Measurements from ENCODE around the gene DNAH14. TPM values are rescaled to one million over a fixed set of nuclear protein-coding genes. Genes with fewer than 3 reads are reported as not detected.

The DNAH14 gene
- total and polyA plus RNA-seq, 2 of the 4 experiments (the other 2 are of a cell fraction) = 2.7 to 3.6 TPM

- no peak overlapping the region for H2BK120ac ChIP-seq (ENCODE audit: low read depth, low read length)
- dilution Hi-C loops (cut with HindIII; ENCODE audit: low sequenced_read_pairs, unreplicated experiment) = no loop called here
- no peak overlapping the region for H3K4me2 ChIP-seq (ENCODE audit: low read depth, low read length)
- peaks cover 4 to 23% of the 10 kb centered on the region in 2 experiments for H3K79me1 ChIP-seq (ENCODE audit: low read depth in 1 of 2, low read length in 2 of 2)
- no peaks in the 10 kb centered on the region; the same call in 1 of the 2 replicates for H3K4me1 ChIP-seq (ENCODE audit: control insufficient read depth, insufficient read depth, low read length)
- H2BK20ac ChIP-seq (ENCODE audit: low read depth, low read length) = no peak overlapping the region
- peaks cover 26% of the 10 kb centered on the region for H3K36me3 ChIP-seq (ENCODE audit: control insufficient read depth, insufficient read depth, low read length)
- no peak overlapping the region for H3K56ac ChIP-seq (ENCODE audit: extremely low read depth, insufficient read depth, low read length)
- no peak overlapping the region for H4K5ac ChIP-seq (ENCODE audit: low read depth, low read length)
- H4K20me1 ChIP-seq (ENCODE audit: insufficient read depth, low read length) = 0 out of 2 replicates have a peak, but pooled peaks cover 3% of the 10 kb centered on the region
- H3K4me3 ChIP-seq (ENCODE audit: insufficient read depth, low read depth, low read length) = no peak overlapping the region
- no peak overlapping the region for H3K18ac ChIP-seq (ENCODE audit: low read depth, low read length)
- H3K23ac ChIP-seq (ENCODE audit: low read depth, low read length) = no peak overlapping the region
- no peak overlapping the region for H3K27ac ChIP-seq (ENCODE audit: insufficient read depth, low read length)
- H2AFZ ChIP-seq (replicated peaks; ENCODE audit: low read length, poor library complexity) = no peak overlapping the region
- TF ChIP-seq RCOR1 (IDR thresholded peaks at IDR 0.05; ENCODE audit: insufficient replicate concordance, low read length) = no peak
- TF ChIP-seq CEBPB (IDR thresholded peaks at IDR 0.05; ENCODE audit: low read depth, low read length) = no peak
- TF ChIP-seq RAD21 (IDR thresholded peaks at IDR 0.05; ENCODE audit: low read length) = no peak
- no peak for TF ChIP-seq BHLHE40 (IDR thresholded peaks at IDR 0.05; ENCODE audit: low read depth, low read length)
- no peak for TF ChIP-seq MAFK (IDR thresholded peaks at IDR 0.05; ENCODE audit: low read depth, low read length)
- H2BK5ac ChIP-seq (ENCODE audit: low read depth, low read length, poor library complexity, severe bottlenecking) = no peak overlapping the region
- H4K91ac ChIP-seq (ENCODE audit: insufficient read depth, low read depth, low read length) = no peak overlapping the region
- WGBS, 2 experiments (ENCODE audit: extremely low coverage in 2 of 2, insufficient read length in 1 of 2) = no CpG with 5 or more reads among the region's 8 CpGs
- H2BK15ac ChIP-seq (ENCODE audit: low read depth, low read length) = no peak overlapping the region
- H3K14ac ChIP-seq (replicated peaks; ENCODE audit: low read depth, low read length) = no peak overlapping the region
- ChIA-PET CTCF (no interaction called here), POLR2A (ENCODE audit: unreplicated experiment) (no interaction called here)
- ATAC-seq (ENCODE audit: low read depth) (no peak), DNase-seq (no peak)
- in situ Hi-C loops (cut with MboI; ENCODE audit: low sequenced_read_pairs) = loop anchor here (25.0 kb wide), 1 partner anchor 920 kb away; no protein-coding TSS in a partner anchor
- H2AK9ac ChIP-seq (replicated peaks; ENCODE audit: low read depth, low read length, poor library complexity) = peak overlapping the region; percentile 50
- no peak overlapping the region for H2AK5ac ChIP-seq (ENCODE audit: low read depth, low read length)
- H3K9me3 ChIP-seq (ENCODE audit: control insufficient read depth, insufficient read depth, low read length) = no peaks in the 10 kb centered on the region
- H3K9me1 ChIP-seq (ENCODE audit: insufficient read depth, low read length) = no peaks in the 10 kb centered on the region; the same call in none of the 2 replicates
- no peaks in the 10 kb centered on the region for H3K27me3 ChIP-seq (ENCODE audit: control insufficient read depth, insufficient read depth, low read length)
- H3K9ac ChIP-seq (ENCODE audit: low read depth, low read length) = no peak overlapping the region
- intact Hi-C loops (cut with micrococcal nuclease) = no loop called here
- no peak overlapping the region for H3K4ac ChIP-seq (ENCODE audit: low read depth, low read length)
- no TSS peak for BruUV-seq (replicated peaks)
- H4K8ac ChIP-seq (ENCODE audit: low read depth in 2 of 2, low read length in 2 of 2) = no peak overlapping the region
Observed at GRCh38 chr1:225406976-225407725, 477.7 kb downstream of the DNAH14 start.

All from IMR-90 (cell line).